IPS-18a (cell line): ENCODE results near the gene SS18L1.

Experiments
- H3K27ac ChIP-seq: one replicate; pipeline ENCODE4 v1.5.1; 2013; ENCODE audit warnings: low read length
- H3K27me3 ChIP-seq: one replicate; pipeline ENCODE4 v1.6.1; 2013; ENCODE audit warnings: mild to moderate bottlenecking, low read length; ENCODE audit not compliant: control insufficient read depth, insufficient read depth
- H3K36me3 ChIP-seq: one replicate; pipeline ENCODE4 v1.6.1; 2013; ENCODE audit warnings: low read depth, low read length; ENCODE audit not compliant: control insufficient read depth
- H3K4me1 ChIP-seq: one replicate; pipeline ENCODE4 v1.6.1; 2013; ENCODE audit warnings: low read depth, low read length; ENCODE audit not compliant: control insufficient read depth
- H3K4me3 ChIP-seq: one replicate; pipeline ENCODE4 v1.5.1; 2013; ENCODE audit warnings: low read length
- H3K9ac ChIP-seq: one replicate; pipeline ENCODE4 v1.6.1; 2013; ENCODE audit warnings: mild to moderate bottlenecking, low read length, moderate library complexity
- H3K9me3 ChIP-seq: one replicate; pipeline ENCODE4 v1.6.1; 2013; ENCODE audit warnings: low read depth, low read length; ENCODE audit not compliant: control insufficient read depth

The SS18L1 gene

DNA sequence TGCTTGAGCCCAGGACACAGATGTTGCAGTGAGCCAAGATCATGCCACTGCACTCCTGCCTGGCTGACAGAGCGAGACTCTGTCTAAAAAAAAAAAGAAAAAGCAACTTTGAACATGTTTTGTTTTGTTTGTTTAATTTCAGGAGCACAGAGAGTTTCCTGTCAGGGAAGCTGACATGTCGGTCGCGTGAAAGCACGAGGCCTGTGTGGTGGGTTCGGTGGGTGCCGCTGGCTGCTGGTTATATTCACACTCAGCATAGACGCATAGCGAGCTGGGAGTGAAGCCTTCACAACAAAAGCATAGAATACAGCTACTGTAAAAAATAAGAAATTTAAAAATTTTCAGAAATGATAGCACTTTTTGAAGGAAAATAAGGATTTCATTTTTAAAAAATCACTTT lies 53.7 kb downstream of the SS18L1 start:
- no peak overlapping the region for H3K9ac ChIP-seq
- H3K36me3 ChIP-seq, result peaks cover 27% of the 10 kb centered on the region
- no peak overlapping the region for H3K27ac ChIP-seq
- no peak overlapping the region for H3K4me3 ChIP-seq
- no peaks in the 10 kb centered on the region for H3K9me3 ChIP-seq
- no peaks in the 10 kb centered on the region for H3K4me1 ChIP-seq
- H3K27me3 ChIP-seq, result no peaks in the 10 kb centered on the region

DNA sequence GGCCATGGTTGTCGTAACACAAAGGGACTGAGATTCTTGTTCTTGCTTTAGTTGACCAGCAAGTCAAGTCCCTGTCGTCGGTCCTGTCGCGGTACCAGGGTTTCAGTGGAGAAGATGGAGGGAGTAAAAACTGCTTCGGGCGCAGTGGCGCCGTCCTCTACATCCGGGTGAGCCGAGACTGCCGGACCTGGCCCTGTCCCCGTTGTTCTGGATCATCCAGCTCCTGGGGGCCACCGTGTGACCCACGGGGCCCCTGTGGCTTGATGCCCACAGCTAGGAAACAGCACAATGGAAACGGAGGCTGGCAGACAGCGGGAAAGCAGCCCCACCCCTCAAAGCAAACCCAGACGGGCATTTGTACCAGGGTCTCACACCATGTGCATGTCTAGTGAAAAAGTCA lies 54.2 kb downstream of the SS18L1 start:
- Histone ChIP-seq H3K4me1 (no peaks in the 10 kb centered on the region), H3K27ac (no peak overlapping the region), H3K27me3 (no peaks in the 10 kb centered on the region), H3K9me3 (no peaks in the 10 kb centered on the region), H3K9ac (no peak overlapping the region), H3K36me3 (peaks cover 27% of the 10 kb centered on the region), H3K4me3 (no peak overlapping the region)

DNA sequence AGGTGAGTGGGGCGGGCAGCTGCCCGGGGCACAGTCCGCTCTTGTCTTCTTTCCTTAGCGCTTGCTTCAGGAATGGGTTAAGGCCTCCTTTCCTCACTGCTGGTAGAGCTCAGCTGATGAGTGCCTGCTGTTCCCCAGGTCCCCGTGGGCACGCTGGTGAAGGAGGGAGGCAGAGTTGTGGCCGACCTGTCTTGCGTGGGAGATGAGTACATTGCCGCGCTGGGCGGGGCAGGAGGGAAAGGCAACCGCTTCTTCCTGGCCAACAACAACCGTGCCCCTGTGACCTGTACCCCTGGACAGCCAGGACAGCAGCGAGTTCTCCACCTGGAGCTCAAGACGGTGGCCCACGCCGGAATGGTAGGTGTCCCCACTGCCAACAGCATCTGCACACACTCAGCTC lies 54.9 kb downstream of the SS18L1 start:
- peaks cover 27% of the 10 kb centered on the region for H3K36me3 ChIP-seq

DNA sequence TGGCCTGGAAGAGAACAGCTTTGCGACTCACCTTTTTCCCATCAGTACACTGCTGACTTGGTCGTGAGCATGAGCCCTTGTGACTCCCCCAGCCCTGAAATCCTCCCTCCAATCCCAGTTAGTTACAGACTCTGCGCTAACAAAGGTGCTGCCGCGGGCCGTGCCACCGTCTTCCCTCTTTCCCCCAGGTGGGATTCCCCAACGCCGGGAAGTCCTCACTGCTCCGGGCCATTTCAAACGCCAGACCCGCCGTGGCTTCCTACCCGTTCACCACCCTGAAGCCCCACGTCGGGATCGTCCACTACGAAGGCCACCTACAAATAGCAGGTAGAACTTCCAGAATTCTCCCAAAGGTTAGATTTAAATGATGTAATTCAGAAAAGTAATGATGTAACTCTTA lies 55.4 kb downstream of the SS18L1 start:
- no peaks in the 10 kb centered on the region for H3K27me3 ChIP-seq
- peaks cover 27% of the 10 kb centered on the region for H3K36me3 ChIP-seq
- H3K9ac ChIP-seq, result no peak overlapping the region
- no peaks in the 10 kb centered on the region for H3K9me3 ChIP-seq
- H3K4me3 ChIP-seq, result no peak overlapping the region
- H3K27ac ChIP-seq, result no peak overlapping the region
- H3K4me1 ChIP-seq, result no peaks in the 10 kb centered on the region

More for the DNA sequence above, 54.9 kb downstream of the SS18L1 start:
- Histone ChIP-seq H3K27me3 (no peaks in the 10 kb centered on the region), H3K4me1 (no peaks in the 10 kb centered on the region), H3K9me3 (no peaks in the 10 kb centered on the region), H3K27ac (no peak overlapping the region), H3K9ac (no peak overlapping the region), H3K4me3 (no peak overlapping the region)

DNA sequence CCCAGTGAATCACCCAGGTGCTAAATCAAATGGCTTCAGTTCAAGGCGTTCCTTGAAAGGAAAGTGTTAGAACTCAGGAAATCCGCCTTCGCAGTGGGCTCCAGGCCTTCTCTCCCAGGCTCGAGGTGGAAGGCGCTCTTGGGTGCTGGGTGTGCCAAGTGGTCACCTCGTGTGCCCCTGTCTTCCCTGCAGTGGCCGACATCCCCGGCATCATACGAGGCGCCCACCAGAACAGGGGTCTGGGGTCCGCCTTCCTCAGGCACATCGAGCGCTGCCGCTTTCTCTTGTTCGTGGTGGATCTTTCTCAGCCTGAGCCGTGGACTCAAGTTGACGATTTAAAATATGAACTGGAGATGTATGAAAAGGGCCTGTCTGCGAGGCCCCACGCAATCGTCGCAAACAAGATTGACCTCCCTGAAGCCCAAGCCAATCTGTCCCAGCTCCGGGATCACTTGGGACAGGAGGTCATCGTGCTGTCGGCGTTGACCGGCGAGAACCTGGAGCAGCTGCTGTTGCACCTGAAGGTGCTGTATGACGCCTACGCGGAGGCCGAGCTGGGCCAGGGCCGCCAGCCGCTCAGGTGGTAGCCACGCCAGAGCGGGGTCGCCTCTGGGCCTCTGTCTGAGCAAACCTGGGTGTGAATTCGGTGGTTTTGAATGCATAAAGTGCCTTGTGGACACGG lies 57.1 kb downstream of the SS18L1 start:
- no peak overlapping the region for H3K27ac ChIP-seq
- H3K9me3 ChIP-seq, result no peaks in the 10 kb centered on the region
- no peak overlapping the region for H3K9ac ChIP-seq
- H3K4me3 ChIP-seq, result no peak overlapping the region
- H3K36me3 ChIP-seq, result peaks cover 27% of the 10 kb centered on the region
- no peaks in the 10 kb centered on the region for H3K4me1 ChIP-seq
- H3K27me3 ChIP-seq, result no peaks in the 10 kb centered on the region

DNA sequence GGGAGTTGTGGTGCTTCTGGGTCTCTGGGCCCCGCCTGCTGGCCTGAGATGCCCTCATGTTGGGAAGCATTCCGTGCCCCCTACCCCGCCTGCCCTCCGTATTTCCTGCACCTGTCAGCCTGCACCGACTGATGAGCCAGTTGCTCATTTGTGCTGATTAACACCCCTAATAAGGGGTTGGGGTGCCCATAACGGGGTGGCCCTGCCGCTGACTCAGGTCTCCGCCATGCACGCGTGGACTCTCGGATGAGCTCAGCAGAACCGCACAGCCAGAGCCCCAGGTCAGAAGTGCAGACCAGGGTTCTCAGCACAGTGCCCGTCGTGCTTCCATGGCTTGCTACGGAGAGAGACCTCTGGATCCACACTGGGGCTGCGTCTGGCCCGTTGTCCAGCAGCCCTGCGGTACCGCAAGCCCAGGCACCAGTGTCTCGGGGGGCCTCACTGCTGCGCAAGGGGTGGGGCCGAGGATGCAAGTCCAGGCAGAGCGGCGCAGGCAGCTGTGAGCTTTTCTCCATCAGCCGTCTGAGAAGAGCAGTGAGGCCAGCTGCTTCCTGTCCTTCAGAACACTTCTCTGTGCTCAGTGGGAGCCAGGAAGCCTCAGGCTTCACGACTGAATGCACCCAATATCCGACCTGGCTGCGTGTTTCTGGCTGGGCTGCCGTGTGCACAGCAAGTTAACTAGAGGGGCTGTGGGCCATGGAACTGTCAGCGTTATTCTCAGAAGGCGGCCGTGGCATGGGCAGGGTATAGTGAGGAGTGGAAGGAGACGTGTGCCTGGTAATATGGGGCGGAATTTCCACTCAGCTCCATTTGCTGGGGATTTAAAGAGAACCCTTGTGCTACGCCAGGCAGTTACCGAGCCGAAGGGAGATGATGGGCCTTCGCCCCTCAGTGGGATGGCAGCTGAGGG lies 57.9 kb downstream of the SS18L1 start:
- Histone ChIP-seq H3K4me1 (no peaks in the 10 kb centered on the region), H3K9me3 (no peaks in the 10 kb centered on the region), H3K27ac (no peak overlapping the region), H3K4me3 (no peak overlapping the region), H3K27me3 (no peaks in the 10 kb centered on the region), H3K9ac (no peak overlapping the region), H3K36me3 (peaks cover 22% of the 10 kb centered on the region)

DNA sequence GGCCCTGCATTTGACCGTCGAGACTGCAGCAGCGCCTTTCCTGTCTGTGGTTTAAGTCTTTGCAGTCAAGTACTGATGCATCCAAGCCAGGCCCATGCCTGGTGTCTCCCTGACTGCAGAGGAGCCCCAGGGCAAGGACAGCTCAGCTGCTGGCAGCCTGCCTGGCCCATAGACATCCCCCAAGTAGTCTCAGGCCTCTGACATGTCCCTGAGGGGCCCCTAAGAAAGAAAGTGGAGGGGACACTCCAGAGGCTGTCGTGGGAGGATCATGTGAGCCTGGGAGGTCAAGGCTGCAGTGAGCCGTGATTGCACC lies 58.5 kb downstream of the SS18L1 start:
- Histone ChIP-seq H3K9ac (no peak overlapping the region), H3K27ac (no peak overlapping the region), H3K4me3 (no peak overlapping the region), H3K4me1 (no peaks in the 10 kb centered on the region), H3K36me3 (peaks cover 22% of the 10 kb centered on the region), H3K9me3 (no peaks in the 10 kb centered on the region), H3K27me3 (no peaks in the 10 kb centered on the region)

DNA sequence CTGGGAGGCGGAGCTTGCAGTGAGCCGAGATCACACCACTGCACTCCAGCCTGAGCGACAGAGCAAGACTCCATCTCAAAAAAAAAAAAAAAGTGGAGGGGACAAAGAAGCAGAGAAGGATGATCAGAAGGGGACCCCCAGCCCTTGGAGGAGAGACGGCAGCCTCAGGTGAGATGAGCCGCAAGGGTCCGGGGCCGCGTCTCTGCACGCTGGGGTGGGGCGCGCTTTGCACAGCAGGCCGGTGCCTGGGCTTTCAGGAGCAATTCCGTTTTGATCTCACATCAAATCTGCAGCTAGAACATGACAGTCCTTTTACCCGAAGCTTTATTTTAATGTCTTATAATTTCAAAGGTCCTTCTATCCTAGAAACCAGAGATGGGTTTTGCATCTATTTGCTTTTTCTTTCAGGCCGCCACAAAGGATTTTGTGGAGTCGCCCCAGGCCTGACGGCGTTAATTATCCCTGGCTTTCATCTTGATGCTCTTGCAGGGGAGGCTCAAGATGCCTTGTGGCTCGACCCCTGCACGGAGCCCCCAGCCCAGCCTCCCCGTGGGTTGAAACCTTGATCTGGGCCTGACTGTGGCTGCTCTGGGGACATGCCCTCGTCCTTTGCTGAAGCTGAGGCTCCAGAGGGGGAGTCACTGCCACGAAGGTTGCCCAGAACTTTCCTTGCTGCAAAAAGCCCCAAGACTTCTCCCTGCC lies 59.3 kb downstream of the SS18L1 start:
- no peaks in the 10 kb centered on the region for H3K9me3 ChIP-seq
- H3K4me3 ChIP-seq, result no peak overlapping the region
- H3K27ac ChIP-seq, result no peak overlapping the region
- H3K4me1 ChIP-seq, result no peaks in the 10 kb centered on the region
- H3K9ac ChIP-seq, result no peak overlapping the region
- no peaks in the 10 kb centered on the region for H3K27me3 ChIP-seq
- H3K36me3 ChIP-seq, result peaks cover 19% of the 10 kb centered on the region

DNA sequence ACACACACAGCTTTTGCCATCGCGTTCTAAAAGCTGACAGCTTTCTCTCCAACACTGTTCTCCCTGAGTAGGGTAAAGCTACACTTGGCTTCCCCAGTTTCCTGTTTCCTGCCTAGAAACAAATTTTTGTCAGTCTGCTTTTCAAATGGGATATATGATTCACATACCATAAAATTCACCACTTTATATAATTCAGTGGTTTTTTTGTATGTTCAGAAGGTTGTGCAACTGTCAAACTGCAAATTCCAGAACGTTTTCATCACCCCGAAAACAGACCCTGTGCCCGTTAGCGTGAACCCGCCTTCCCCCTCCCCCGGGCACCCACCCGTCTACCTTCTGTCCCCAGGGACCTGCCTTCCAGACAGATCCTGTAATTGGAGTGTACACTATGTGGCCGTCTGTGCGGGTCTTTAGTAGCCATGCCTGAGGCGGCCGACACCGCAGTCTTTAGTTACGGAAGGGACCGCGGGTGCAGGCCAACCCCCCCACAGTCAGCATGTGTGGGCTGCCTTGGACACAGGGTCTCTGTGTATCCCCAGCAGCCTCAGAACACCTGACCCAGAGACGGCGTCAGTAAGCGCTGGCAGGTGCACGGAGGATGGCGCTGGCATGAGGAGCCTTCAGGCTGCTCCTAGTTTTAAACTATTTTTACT lies 59.9 kb downstream of the SS18L1 start:
- no peak overlapping the region for H3K27ac ChIP-seq
- H3K4me1 ChIP-seq, result no peaks in the 10 kb centered on the region
- H3K9ac ChIP-seq, result no peak overlapping the region
- H3K9me3 ChIP-seq, result no peaks in the 10 kb centered on the region
- H3K4me3 ChIP-seq, result no peak overlapping the region
- H3K27me3 ChIP-seq, result no peaks in the 10 kb centered on the region
- H3K36me3 ChIP-seq, result peaks cover 13% of the 10 kb centered on the region

DNA sequence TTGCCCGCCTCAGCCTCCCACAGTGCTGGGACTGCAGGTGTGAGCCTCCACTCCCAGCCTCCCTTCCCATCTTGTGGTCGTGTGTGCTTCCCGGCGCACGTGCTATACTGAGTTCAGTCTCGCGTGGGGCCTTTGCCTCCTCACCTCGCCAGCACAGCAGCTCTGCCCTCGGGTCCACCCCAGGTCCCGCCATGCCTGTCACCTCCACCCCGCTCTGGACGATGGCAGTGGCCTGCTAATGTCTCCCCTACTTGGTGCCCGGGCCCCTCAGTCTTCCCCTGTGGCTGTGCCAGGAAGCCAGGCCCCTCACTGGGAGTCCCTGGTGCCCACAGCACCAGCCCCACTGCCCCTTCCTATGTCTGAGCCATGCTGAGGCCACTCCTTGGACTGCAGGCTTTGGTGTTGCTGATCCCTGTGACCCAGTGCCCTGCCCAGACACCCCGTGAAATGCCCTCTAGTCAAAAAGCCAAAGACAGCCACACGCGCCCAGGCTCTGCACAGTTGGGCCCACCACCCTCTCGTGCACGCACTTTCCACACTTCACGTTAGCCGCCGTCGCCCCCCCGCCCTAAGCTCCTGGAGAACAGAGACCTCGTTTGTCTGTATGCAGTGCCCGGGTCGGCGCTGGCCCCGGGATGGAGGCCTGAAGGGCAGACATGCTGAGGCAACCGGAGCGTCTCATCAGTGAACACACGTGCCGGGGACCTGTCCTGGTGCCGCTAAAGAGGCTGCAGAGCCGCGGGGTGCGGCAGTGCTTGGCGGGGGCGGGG lies 62.2 kb downstream of the SS18L1 start:
- no peaks in the 10 kb centered on the region for H3K4me1 ChIP-seq
- H3K9ac ChIP-seq, result no peak overlapping the region
- no peak overlapping the region for H3K4me3 ChIP-seq
- peaks cover 2% of the 10 kb centered on the region for H3K36me3 ChIP-seq
- H3K27me3 ChIP-seq, result no peaks in the 10 kb centered on the region
- no peaks in the 10 kb centered on the region for H3K9me3 ChIP-seq
- no peak overlapping the region for H3K27ac ChIP-seq

DNA sequence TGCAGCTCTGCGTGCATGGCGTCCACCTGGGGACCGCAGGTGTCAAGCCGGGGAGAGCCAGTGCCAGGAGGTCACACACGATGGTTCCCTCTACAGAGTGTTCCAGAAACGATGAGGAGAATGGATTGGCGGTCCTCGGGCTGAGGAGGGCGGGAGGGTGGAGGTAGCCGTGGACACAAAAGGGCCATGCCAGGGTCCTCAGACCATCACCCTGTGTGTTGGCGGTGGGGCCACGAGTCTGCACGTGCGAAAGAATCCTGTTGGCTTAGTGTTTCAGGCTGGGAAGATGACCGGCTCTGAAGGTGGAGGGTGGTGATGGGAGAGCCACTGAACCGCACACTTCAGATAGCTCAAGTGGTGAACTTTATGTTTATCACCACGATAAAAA lies 62.8 kb downstream of the SS18L1 start:
- Histone ChIP-seq H3K9ac (no peak overlapping the region), H3K4me1 (no peaks in the 10 kb centered on the region)

More for the DNA sequence above, 62.8 kb downstream of the SS18L1 start:
- Histone ChIP-seq H3K27me3 (no peaks in the 10 kb centered on the region), H3K4me3 (no peak overlapping the region), H3K36me3 (no peaks in the 10 kb centered on the region), H3K27ac (no peak overlapping the region), H3K9me3 (no peaks in the 10 kb centered on the region)
